HG03095 (cell line): ENCODE data around the gene NR0B1.

ENCODE experiments used
- ATAC-seq: cut with Tn5 transposase; IDR thresholded peaks from one replicate; pipeline ENCODE4 v1.9.1; 2021; ENCODE audit warnings: moderate library complexity; ENCODE audit not compliant: unreplicated experiment

Gene NR0B1

DNA sequence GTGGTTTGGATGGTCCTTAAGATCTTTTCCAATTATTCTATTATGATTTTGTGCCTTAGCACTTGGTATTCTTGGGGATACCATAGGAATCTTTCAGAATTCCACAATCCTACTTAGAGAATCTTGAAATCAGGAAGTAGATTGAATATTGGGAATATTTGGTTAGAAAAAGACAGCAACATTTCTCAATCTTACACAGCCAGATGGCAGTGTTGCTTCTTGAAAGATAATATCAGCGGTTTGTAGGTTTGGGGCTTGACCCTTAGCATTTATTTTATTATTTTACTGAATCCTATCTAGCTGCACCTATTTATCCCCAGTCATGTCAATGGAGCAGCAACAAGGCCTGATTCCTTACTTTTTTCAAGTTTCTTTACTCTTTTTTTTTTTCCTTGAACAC, 33.7 kb downstream of the NR0B1 start:
- no peak for ATAC-seq

DNA sequence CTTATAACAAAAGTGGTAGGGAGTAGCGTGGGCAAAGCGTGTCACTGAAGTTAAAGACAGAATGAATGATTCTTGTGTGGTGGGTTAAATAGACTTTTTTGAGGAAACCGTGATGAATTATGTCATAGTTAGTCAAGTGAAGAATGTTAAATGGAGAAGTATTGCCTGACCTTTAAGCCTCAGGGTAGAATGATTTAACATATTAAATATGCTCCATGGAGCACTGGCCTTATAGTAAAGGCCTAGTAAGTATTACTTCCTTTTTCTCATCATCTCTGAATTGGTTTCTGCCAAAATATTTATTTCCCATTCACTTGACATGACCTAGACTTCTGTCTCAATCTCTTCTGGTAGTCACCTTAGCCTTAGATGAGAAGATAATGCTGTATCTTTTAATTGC, 38.6 kb downstream of the NR0B1 start:
- ATAC-seq: no peak

DNA sequence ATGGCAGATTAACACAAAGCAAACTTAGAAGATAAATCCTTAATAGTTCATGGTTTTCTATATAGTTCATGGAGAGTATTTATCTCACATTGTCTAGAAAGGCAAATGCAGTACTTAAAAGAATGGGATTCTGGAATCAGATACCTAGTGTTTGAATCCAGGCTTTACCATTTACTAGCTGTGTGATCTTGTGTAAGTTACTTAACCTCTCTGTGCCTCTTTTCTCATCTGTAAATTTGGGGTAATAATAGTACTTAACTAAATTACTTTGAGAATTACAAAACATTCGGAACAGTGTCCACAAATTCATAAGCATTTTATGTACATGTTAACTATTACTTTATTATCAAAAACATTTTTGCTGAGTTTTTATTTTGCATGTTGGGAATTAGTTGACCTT, 46.4 kb downstream of the NR0B1 start:
- ATAC-seq: no peak

DNA sequence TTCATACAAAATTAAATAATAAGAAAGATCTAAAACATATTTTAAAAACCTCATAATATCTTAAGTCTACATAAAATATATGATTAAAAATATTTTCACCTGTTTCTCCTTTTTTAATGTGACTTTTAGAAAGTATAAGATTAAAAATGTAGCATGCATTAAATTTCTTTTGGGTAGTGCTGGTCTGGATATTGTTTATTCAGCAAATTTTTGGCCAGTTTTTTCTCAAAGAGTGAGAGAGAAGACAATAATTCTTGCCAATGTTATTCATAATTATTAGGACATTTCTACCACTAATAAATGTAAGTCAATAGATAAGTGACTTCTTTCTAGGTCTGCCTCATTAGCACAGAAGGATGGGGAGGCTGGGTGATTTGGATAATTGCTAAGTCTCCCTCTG, 48.2 kb downstream of the NR0B1 start:
- ATAC-seq: no peak

DNA sequence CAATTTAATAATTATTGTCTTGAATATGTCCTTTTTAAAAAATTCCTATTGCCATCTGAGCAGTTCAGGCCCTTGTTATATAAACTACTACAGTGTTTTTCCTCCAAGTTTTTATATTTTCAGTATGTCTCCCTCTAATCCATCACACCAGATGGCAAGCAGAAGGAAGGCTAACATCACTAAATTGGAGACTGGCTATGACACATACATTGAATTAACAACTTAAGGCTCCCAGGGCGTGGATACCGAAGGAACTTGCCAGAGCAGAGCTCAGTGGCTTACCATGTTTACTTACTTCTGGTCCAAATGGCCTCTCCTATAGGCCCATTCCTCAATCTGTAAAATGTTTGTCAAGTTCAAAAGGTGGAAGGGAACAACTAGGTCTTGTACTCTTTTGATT, 49.3 kb downstream of the NR0B1 start:
- ATAC-seq: no peak
